Activated T-helper 2 cell treated with anti-CD3 and anti-CD28 coated beads, Interferon-gamma antibody, Interleukin-2, Interleukin-4, amounts not matched to agents 10 μg/mL and 5 μg/mL and 100 μg/mL, durations not matched to agents 14 hours and 24 hours and 36 hours (primary cell): ENCODE measurements around the gene TMOD1. TPM values are rescaled to one million over a fixed set of nuclear protein-coding genes. Genes with fewer than 3 reads are reported as not detected.

ENCODE experiments used
- DNase-seq: peaks from one replicate; pipeline ENCODE4 v3.0.0; 2021; ENCODE audit warnings: low spot score
- H3K27ac Mint-ChIP-seq: one replicate; pipeline ENCODE4 v1.8.0; 2021; ENCODE audit warnings: mixed read lengths
- H3K27me3 Mint-ChIP-seq: one replicate; pipeline ENCODE4 v1.8.0; 2021; ENCODE audit warnings: low read depth, mixed read lengths
- H3K36me3 Mint-ChIP-seq: one replicate; pipeline ENCODE4 v1.8.0; 2021; ENCODE audit warnings: low read depth, mixed read lengths
- H3K4me1 Mint-ChIP-seq: one replicate; pipeline ENCODE4 v1.8.0; 2021; ENCODE audit warnings: low read depth, mixed read lengths
- H3K4me3 Mint-ChIP-seq: one replicate; pipeline ENCODE4 v1.8.0; 2021; ENCODE audit warnings: low read depth, mild to moderate bottlenecking, moderate library complexity, mixed read lengths
- H3K9me3 Mint-ChIP-seq: one replicate; pipeline ENCODE4 v1.8.0; 2021; ENCODE audit warnings: mixed read lengths
- intact Hi-C: fragments of 100-400 bp; cut with micrococcal nuclease; formaldehyde crosslinking; loops from one replicate; pipeline ENCODE4 v1.15.1; 2023
- total RNA-seq: library from RNA; stranded (reverse); gene quantifications from 2 replicates; pipeline ENCODE4 v1.2.3, GENCODE V29; 2022

Gene TMOD1
- total RNA-seq, 1 donor from 2014 or later: 0.96 TPM

DNA sequence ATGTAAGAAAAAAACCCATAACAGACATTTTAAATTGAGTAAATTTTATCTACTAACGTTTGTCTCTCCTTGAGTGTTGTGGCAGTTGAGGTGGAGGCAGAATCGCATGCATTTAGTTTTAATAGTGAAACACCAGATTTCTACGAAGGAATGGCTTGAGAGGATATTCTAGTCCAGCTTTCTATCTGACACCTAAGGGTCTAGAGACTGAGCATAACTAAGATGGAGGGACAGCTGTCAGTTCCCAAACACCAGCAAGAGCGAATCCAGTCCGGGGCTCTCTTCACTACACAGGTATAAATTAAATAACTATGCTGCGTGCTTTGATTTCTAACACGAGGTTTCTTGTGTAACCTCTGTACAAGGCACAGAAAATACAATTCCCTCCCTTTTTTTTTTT lies 133.6 kb downstream of the TMOD1 start:
- Mint-ChIP-seq H3K4me1 (peaks cover 49% of the 10 kb centered on the region), H3K27me3 (no peaks in the 10 kb centered on the region), H3K36me3 (peaks cover 37% of the 10 kb centered on the region), H3K4me3 (peak overlapping the region; percentile 89), H3K9me3 (no peaks in the 10 kb centered on the region), H3K27ac (peak overlapping the region; percentile 98)
- DNase-seq: no peak
- intact Hi-C loops: loop anchor here (10.0 kb wide), 3 partner anchors 170 to 1220 kb away; partner anchors contain the start of genes TBC1D2 and ZNF367

DNA sequence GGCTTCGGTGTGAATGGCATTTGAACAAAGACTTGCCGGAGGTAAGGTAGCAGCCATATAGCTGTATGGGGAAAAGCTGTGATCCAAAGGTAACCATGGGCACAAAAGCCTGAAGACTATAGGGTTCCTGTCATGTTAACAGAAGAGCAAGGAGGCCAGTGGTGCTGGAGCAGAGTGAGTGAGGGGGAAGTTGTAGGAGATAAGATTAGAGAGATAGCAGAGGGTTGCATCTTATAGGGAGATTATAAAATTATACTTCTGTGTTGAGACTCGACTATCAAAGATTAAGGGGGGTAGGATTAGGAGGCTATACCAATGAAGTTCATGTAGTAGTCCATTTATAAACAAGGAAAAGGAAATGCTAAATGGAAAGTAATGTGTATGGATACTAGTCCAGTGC lies 135.4 kb downstream of the TMOD1 start:
- Mint-ChIP-seq H3K27me3 (no peaks in the 10 kb centered on the region), H3K9me3 (no peaks in the 10 kb centered on the region), H3K4me3 (peak overlapping the region; percentile 35), H3K27ac (no peak overlapping the region), H3K4me1 (peaks cover 48% of the 10 kb centered on the region), H3K36me3 (peaks cover 54% of the 10 kb centered on the region)
- no peak for DNase-seq
- intact Hi-C loops: loop anchor here (10.0 kb wide), 3 partner anchors 168 to 1222 kb away; partner anchors contain the start of genes TBC1D2 and ZNF367

DNA sequence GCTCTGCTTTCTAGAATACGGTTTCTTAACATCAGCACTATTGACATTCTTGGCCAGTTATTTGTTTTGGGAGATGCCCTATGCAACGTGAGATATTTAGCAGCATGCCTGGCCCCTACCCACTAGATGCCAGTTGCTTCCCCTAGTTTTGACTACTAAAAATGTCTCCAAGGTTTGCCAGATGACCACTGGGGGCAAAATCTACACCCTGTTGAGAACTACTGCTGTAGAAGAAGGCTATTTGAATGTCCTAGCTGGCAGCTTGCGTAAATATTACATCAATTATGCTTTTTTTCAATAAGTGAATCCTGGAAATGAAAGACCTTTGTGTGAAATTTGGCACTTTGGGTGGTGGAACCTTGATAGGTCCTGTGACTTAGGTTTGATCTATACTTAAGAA lies 137.2 kb downstream of the TMOD1 start:
- DNase-seq: no peak
- Mint-ChIP-seq H3K9me3 (no peaks in the 10 kb centered on the region), H3K4me3 (no peak overlapping the region), H3K4me1 (peaks cover 46% of the 10 kb centered on the region), H3K27me3 (no peaks in the 10 kb centered on the region), H3K36me3 (peaks cover 66% of the 10 kb centered on the region), H3K27ac (no peak overlapping the region)
- intact Hi-C loops: loop anchor here (10.0 kb wide), 3 partner anchors 166 to 1224 kb away; partner anchors contain the start of genes TBC1D2 and ZNF367

DNA sequence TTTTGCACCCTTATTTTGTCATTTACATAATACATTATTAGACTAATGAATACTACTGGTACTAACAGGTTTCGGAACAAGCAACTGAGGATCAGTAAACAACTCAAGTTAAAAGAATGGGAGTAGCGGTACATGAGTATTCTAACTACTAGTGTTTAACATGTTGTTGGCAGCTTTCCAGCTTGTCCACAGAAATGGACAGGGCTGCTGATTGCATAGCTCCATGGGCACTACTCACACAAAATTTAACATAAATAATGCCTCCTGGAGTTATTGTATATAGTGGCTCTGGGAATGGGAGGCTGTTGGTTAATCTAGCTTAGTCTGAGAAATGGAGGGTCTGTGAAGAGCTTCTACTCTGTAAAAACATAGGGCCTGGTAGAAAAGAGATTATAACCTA lies 138.9 kb downstream of the TMOD1 start:
- Mint-ChIP-seq H3K4me1 (peaks cover 37% of the 10 kb centered on the region), H3K36me3 (peaks cover 66% of the 10 kb centered on the region), H3K4me3 (no peak overlapping the region), H3K27ac (no peak overlapping the region), H3K27me3 (no peaks in the 10 kb centered on the region), H3K9me3 (no peaks in the 10 kb centered on the region)
- intact Hi-C loops: no loop called here
- no peak for DNase-seq

DNA sequence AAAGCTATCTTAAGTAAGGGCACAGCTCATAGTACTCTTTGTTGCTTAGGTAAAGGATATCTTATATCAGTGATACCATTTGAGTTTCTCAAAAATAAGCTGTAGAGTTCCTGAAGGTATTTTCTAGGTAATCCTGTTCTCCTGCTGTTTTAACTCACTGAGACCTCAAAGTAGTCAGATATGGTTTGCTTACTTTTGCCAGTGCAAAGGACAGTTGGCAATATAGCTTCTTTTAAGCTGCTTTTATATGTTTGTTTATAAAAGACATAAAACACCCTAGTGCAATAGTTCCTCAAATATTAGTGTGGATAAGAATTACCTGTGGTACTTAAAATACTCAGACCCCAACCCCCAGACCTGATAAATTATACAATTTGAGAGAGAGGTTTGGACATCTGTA lies 144.3 kb downstream of the TMOD1 start:
- peaks cover 9% of the 10 kb centered on the region for H3K4me1 Mint-ChIP-seq
- DNase-seq: no peak
- H3K4me3 Mint-ChIP-seq: no peak overlapping the region
- intact Hi-C loops: no loop called here
- H3K27ac Mint-ChIP-seq: no peak overlapping the region
- H3K27me3 Mint-ChIP-seq: no peaks in the 10 kb centered on the region
- no peaks in the 10 kb centered on the region for H3K9me3 Mint-ChIP-seq
- H3K36me3 Mint-ChIP-seq: peaks cover 65% of the 10 kb centered on the region

DNA sequence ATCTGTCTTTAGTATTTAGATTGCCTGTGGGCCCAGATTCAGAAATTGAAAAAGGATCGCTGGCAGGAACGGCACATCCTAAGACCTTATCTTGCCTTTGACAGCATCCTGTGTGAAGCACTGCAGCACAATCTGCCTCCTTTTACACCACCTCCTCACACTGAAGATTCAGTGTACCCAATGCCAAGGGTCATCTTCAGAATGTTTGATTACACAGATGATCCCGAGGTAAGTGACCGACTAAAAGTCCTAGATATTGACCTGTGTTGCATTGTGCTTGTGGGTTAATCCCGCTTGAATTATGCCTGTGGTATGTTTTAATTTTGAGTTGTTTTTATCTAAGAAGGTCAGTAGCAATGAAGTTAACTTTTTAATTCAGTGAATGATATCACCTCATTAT lies 146.5 kb downstream of the TMOD1 start:
- Mint-ChIP-seq H3K27ac (no peak overlapping the region), H3K36me3 (peaks cover 64% of the 10 kb centered on the region), H3K27me3 (no peaks in the 10 kb centered on the region), H3K4me3 (no peak overlapping the region), H3K4me1 (peaks cover 11% of the 10 kb centered on the region), H3K9me3 (no peaks in the 10 kb centered on the region)
- DNase-seq: no peak
- intact Hi-C loops: no loop called here

Other genes starting within 250 kb of the TMOD1 start
- gene CCDC180, start 194.0 kb upstream of the TMOD1 start, total RNA-seq: 3.4 and 3.5 TPM in 2 replicates
- gene TDRD7, start 89.6 kb upstream of the TMOD1 start, total RNA-seq: 4.4 and 5.5 TPM in 2 replicates
- gene TSTD2, start 131.7 kb downstream of the TMOD1 start, total RNA-seq: 18.8 and 19.4 TPM in 2 replicates
- gene NCBP1, start 132.2 kb downstream of the TMOD1 start, total RNA-seq: 44.2 and 44.8 TPM in 2 replicates
- 10.3 and 14.6 TPM in 2 replicates for gene XPA, start 195.7 kb downstream of the TMOD1 start, total RNA-seq